ENCODE data around the gene DENND1C. TPM values are rescaled to one million over a fixed set of nuclear protein-coding genes. Genes with fewer than 3 reads are reported as not detected.

DENND1C gene
- total RNA-seq, 1 donor from 2014 or later: 1.3 TPM

DNA sequence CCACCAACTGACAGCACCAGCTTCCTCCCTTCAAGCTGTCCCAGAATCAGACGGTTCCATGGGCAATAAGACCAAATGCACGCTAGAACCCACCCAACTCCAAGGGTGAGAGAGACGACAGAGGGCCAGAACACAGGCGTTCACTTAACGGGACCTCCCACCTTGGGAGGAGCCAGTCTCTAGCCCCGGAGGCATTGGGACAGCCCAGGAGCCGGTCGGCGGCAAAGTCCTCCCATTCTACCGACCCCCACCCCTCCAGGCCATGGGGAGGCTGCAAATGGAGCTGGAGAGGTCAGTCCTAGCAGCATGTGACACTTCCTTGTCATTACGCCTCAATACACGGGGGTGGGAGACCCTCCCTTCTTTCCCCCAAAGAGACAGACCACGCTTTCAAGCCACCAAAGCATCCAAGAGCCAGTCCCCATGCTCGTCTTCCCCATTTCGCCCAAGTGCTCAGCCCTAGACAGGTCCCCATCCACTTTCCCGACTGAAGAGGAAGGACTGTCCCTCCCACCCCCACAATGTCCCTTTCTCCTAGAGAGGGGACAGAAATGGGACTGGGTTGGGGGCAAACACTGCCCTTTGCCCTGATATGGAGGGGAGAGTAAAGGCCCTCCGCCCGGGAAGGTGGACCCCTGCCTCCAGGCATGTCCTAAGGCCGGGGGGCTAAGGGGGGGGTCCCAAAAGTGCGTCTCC, 57.9 kb downstream of the DENND1C start:
- ATAC-seq: no peak

DNA sequence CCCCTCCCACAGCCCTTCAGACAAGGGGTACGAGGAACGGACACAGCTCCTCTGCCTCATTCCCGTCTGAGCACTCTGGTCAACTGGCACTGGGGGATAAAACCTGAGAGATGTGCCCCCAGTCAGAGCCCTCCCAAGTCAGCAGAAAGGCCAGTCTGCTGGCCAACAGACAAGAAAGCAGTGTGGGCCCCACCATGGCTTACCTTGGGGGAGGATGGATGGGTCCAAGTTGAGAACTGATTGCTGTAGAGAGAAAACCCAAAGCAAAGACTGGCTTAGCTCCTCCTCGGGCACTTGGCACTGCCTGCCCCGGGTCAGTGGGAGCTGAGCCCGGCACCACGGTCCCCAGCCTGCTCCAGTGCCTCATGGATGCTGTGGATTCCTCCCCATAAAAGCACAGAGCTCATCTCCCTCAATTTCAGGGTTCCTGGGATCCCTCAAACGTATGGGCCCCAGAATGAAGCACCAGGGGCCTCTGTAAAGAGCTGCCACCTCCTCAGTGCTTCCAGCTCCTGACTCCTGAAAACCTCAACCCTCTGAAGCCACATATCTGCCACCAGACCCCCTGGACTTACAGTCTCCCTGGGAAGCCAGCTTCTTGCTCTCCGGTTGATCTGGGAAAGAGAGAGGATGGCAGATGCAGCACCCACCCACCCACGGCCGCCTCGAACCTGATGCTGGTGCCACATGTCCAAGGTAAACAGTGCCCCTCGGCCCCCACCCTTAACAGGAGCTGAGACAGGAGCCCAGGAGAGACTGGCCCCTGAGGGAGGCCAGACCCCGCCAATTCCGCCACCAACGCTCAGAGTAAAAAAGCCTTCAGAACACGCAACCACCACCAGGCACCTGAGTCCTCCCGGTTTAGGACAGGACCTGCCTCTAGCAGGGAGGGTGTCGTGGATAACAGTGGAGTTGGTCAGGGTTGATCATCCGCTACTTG, 60.2 kb downstream of the DENND1C start:
- no peak for ATAC-seq

DNA sequence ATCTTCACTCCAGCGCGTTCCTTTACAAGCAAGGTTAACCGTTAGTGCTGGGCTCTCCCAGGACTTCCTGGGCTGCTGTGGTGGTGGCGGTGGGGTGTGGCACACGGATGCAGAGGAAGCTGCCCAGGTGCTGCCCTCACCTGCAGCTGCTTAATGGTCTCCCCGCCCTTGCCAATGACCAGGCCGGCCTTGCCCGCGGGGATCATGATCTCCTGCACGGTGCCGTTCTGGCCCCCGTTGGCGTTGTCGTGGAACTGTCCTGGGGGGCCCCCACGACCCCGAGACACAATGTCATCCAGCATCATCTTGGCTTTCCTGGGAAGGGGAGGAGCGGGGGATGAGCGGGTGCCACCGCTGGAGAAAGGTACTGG, 63.0 kb downstream of the DENND1C start:
- ATAC-seq: no peak

DNA sequence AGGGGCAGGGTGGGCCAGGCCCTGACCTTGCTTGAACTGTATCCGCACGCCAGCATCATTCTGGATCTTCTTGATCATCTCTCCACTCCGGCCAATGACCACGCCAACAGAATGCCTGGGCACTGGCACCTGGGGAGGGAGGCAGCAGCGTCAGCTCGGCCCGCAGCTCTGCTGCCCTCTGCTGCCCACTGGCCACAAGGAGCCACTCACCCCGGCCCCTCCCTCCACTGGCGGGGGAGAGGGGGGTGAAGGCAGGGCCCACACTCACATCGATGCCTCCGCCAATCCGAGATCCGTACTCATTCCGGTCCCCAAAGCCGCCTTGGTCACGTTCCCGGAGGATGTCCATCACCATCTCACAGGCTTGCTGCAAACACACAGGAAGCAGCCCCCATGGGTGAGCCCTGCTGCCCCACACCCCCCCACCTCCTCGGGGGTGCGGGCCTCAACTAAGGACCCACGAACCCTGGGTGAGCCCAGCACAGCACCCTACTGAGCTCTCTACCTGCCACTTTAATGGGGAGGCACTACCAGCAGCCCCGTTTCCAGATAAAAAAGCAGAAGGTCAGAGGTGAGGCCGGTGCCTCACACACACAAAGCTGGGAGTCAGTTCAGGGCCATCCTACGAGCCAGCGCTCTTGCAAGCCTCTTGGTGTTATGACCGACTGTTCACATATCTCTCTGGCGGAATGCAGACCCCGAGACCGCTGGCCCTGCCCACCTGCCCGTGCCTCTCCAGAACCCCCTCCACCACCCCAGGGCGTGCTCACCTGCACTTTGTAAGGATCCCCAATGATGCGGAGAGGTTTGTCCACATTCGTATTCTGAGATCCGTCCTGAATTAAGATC, 63.6 kb downstream of the DENND1C start:
- ATAC-seq: no peak

Other genes starting within 250 kb of the DENND1C start
- 27.5 TPM for gene MLLT1, start 201.8 kb downstream of the DENND1C start, total RNA-seq
- gene ACER1, start 148.2 kb downstream of the DENND1C start, total RNA-seq: 1.8 TPM
- gene CLPP, start 120.3 kb downstream of the DENND1C start, total RNA-seq: 65.4 TPM
- gene ALKBH7, start 109.0 kb downstream of the DENND1C start, total RNA-seq: 74.8 TPM
- 1.5 TPM for gene PSPN, start 105.9 kb downstream of the DENND1C start, total RNA-seq
- gene GTF2F1, start 88.6 kb downstream of the DENND1C start, total RNA-seq: 32.6 TPM
- 148 TPM for gene KHSRP, start 57.0 kb downstream of the DENND1C start, total RNA-seq
- gene SLC25A41, start 48.0 kb downstream of the DENND1C start, total RNA-seq: 0.36 TPM
- 31.1 TPM for gene SLC25A23, start 22.0 kb downstream of the DENND1C start, total RNA-seq
- gene CRB3, start 17.5 kb downstream of the DENND1C start, total RNA-seq: 37.3 TPM
- gene TUBB4A, start 20.5 kb upstream of the DENND1C start, total RNA-seq: 0.12 TPM
- 4.7 TPM for gene TNFSF9, start 49.2 kb upstream of the DENND1C start, total RNA-seq
- gene CD70, start 109.4 kb upstream of the DENND1C start, total RNA-seq: not detected
- gene TNFSF14, start 188.4 kb upstream of the DENND1C start, total RNA-seq: 0.28 TPM
- gene C3, start 238.9 kb upstream of the DENND1C start, total RNA-seq: 65.0 TPM

Measured in esophagus mucosa (tissue), 1 donor.